SU-DHL-6 (cell line): ENCODE results near the gene PPP1R2.

Experiments used
- CTCF ChIP-seq: fragments of 200-600 bp; sonication (generic); IDR thresholded peaks from one replicate; pipeline ENCODE4 v1.5.1; 2017; ENCODE audit warnings: antibody characterized with exemption, mild to moderate bottlenecking, low read length, moderate library complexity; ENCODE audit not compliant: insufficient read depth, poor library complexity, severe bottlenecking
- EZH2phosphoT487 ChIP-seq: fragments of 200-600 bp; sonication (generic), shearing (Covaris generic); conservative IDR thresholded peaks from 2 replicates; pipeline ENCODE4 v1.6.1; 2018; ENCODE audit warnings: mild to moderate bottlenecking, antibody characterized with exemption, low read length, moderate library complexity, mixed read lengths

- TF ChIP-seq CTCF (no peak), EZH2phosphoT487 (no peak)
Measured at GRCh38 chr3:195566797-195567196, 23.7 kb upstream of the PPP1R2 start.
